Aortic smooth muscle cell (primary cell): ENCODE data around the gene PCDHGA7. TPM values are rescaled to one million over a fixed set of nuclear protein-coding genes. Genes with fewer than 3 reads are reported as not detected.

Experiments used
- total RNA-seq: library from RNA; depleted of rRNA; stranded (reverse); fragments of >200 nt; gene quantifications from 2 replicates; pipeline ENCODE4 v1.2.3, GENCODE V29; 2014

Gene PCDHGA7
- total RNA-seq, 1 donor from 2014 or later: 4.8 TPM

DNA sequence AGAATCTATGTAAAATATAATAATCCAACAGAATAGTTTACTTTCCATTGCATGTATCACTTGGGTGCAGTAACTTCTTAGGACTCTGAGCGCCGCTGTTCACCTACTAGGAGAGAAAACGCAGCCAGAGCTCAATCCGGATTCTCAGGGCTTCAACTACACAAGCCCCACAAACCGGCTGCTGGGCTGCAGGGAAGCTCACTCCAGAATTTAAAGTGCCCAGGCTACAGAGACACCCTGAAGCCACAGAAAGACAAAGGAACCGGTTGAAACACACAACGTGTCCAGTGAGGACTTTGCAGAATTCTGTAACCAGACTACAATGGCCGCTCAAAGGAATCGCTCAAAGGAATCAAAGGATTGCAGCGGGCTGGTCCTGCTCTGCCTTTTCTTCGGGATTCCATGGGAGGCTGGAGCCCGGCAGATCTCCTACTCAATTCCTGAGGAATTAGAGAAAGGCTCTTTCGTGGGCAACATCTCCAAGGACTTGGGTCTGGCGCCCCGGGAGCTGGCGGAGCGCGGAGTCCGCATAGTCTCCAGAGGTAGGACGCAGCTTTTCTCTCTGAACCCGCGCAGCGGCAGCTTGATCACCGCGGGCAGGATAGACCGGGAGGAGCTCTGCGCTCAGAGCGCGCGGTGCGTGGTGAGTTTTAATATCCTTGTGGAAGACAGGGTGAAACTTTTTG lies 30.5 kb downstream of the PCDHGA7 start, which contains the start of gene PCDHGA10:
Gene PCDHGA10 (plus strand): TSS at position 134 of the 686 bp plus-strand sequence. CDS start 189 bp downstream, at position 323.

DNA sequence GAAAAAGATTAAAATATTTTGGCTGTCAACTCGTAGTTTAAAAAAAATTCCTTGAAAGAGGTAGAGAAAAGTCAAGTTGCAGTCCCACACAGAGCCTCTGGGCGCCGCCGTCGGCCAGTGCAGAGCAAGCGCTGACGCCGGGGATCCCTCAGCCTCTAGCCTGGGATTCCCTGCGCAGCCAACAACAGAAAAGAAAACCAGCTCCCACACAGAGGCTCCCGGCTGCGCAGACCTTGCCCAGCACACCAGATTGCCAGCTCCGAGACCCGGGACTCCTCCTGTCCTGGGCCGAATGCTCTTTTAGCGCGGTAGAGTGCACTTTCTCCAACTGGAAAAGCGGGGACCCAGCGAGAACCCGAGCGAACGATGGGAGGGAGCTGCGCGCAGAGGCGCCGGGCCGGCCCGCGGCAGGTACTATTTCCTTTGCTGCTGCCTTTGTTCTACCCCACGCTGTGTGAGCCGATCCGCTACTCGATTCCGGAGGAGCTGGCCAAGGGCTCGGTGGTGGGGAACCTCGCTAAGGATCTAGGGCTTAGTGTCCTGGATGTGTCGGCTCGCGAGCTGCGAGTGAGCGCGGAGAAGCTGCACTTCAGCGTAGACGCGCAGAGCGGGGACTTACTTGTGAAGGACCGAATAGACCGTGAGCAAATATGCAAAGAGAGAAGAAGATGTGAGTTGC lies 35.1 kb downstream of the PCDHGA7 start, which contains the start of gene PCDHGB7:
Gene PCDHGB7 (plus strand): TSS at position 184 of the 679 bp plus-strand sequence. CDS start 183 bp downstream, at position 367.

DNA sequence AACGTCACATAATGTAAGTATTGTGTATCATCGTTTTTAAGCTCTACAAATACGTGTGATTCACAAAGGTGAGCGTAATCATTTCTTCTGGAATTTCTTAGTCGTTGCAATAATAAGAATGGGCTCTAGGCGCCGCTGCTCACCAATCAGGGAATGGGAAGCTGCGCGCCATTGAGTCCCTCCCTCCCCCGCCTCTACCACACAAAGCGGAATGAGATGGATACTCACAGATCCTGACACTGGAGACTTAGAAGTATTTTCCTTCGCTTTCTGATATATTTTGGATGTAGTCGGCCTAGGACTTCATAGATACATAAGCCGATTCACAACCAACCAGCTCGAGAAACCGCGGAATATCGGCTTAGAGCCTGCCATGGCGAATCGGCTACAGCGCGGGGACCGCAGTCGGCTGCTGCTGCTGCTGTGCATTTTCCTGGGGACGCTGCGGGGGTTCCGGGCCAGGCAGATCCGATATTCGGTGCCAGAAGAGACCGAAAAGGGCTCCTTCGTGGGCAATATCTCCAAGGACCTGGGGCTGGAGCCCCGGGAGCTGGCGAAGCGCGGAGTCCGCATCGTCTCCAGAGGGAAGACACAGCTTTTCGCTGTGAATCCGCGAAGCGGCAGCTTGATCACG lies 38.4 kb downstream of the PCDHGA7 start, which contains the start of gene PCDHGA11:
Gene PCDHGA11 (plus strand): TSS at position 197 of the 634 bp plus-strand sequence. CDS start 177 bp downstream, at position 374.

DNA sequence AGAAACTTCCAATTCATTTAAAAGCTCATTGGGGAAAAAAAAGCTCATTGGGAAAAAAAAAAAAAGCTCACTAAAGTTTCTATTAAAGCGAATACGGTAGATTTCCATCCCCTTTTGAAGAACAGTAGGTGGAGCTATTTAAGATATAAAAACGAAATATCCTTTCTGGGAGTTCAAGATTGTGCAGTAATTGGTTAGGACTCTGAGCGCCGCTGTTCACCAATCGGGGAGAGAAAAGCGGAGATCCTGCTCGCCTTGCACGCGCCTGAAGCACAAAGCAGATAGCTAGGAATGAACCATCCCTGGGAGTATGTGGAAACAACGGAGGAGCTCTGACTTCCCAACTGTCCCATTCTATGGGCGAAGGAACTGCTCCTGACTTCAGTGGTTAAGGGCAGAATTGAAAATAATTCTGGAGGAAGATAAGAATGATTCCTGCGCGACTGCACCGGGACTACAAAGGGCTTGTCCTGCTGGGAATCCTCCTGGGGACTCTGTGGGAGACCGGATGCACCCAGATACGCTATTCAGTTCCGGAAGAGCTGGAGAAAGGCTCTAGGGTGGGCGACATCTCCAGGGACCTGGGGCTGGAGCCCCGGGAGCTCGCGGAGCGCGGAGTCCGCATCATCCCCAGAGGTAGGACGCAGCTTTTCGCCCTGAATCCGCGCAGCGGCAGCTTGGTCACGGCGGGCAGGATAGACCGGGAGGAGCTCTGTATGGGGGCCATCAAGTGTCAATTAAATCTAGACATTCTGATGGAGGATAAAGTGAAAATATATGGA lies 48.0 kb downstream of the PCDHGA7 start, which contains the start of gene PCDHGA12:
Gene PCDHGA12 (plus strand): TSS at position 176 of the 782 bp plus-strand sequence. CDS start 253 bp downstream, at position 429.

Other genes with a start within 250 kb of the PCDHGA7 start
- gene PCDHB5, start 247.5 kb upstream of the PCDHGA7 start, total RNA-seq: 1.4 and 1.8 TPM in 2 replicates
- 0.13 and 0.37 TPM in 2 replicates for gene PCDHB6, start 232.7 kb upstream of the PCDHGA7 start, total RNA-seq
- 0.79 and 1.1 TPM in 2 replicates for gene PCDHB7, start 210.1 kb upstream of the PCDHGA7 start, total RNA-seq
- gene PCDHB8, start 205.0 kb upstream of the PCDHGA7 start, total RNA-seq: 0.62 and 1.1 TPM in 2 replicates
- 1.8 and 1.9 TPM in 2 replicates for gene PCDHB16, start 200.4 kb upstream of the PCDHGA7 start, total RNA-seq
- gene PCDHB9, start 195.6 kb upstream of the PCDHGA7 start, total RNA-seq: 0.40 and 0.44 TPM in 2 replicates
- 0.66 and 1.1 TPM in 2 replicates for gene PCDHB10, start 190.4 kb upstream of the PCDHGA7 start, total RNA-seq
- 0.44 and 0.53 TPM in 2 replicates for gene PCDHB11, start 183.1 kb upstream of the PCDHGA7 start, total RNA-seq
- 0.25 and 0.40 TPM in 2 replicates for gene PCDHB12, start 174.0 kb upstream of the PCDHGA7 start, total RNA-seq
- 0.81 and 1.1 TPM in 2 replicates for gene PCDHB13, start 168.8 kb upstream of the PCDHGA7 start, total RNA-seq
- 0.92 and 1.1 TPM in 2 replicates for gene PCDHB14, start 159.4 kb upstream of the PCDHGA7 start, total RNA-seq
- 0.53 and 0.56 TPM in 2 replicates for gene PCDHB15, start 137.3 kb upstream of the PCDHGA7 start, total RNA-seq
- 0.13 and 0.31 TPM in 2 replicates for gene SLC25A2, start 78.7 kb upstream of the PCDHGA7 start, total RNA-seq
- 81.0 and 83.9 TPM in 2 replicates for gene TAF7, start 62.0 kb upstream of the PCDHGA7 start, total RNA-seq
- gene PCDHGA1, start 52.2 kb upstream of the PCDHGA7 start, total RNA-seq: 1.1 TPM in 2 replicates
- 1.7 and 2.5 TPM in 2 replicates for gene PCDHGA2, start 44.0 kb upstream of the PCDHGA7 start, total RNA-seq
- gene PCDHGA3, start 38.9 kb upstream of the PCDHGA7 start, total RNA-seq: 2.0 and 2.9 TPM in 2 replicates
- gene PCDHGB1, start 32.6 kb upstream of the PCDHGA7 start, total RNA-seq: 1.8 and 4.3 TPM in 2 replicates
- 4.0 and 7.5 TPM in 2 replicates for gene PCDHGA4, start 27.7 kb upstream of the PCDHGA7 start, total RNA-seq
- gene PCDHGB2, start 22.7 kb upstream of the PCDHGA7 start, total RNA-seq: 3.4 and 5.9 TPM in 2 replicates
- 1.5 and 2.7 TPM in 2 replicates for gene PCDHGA5, start 18.6 kb upstream of the PCDHGA7 start, total RNA-seq
- 5.7 and 8.4 TPM in 2 replicates for gene PCDHGB3, start 12.5 kb upstream of the PCDHGA7 start, total RNA-seq
- 3.3 and 5.3 TPM in 2 replicates for gene PCDHGA6, start 8.9 kb upstream of the PCDHGA7 start, total RNA-seq
- gene PCDHGB4, start 5.0 kb downstream of the PCDHGA7 start, total RNA-seq: 20.1 and 26.5 TPM in 2 replicates
- gene PCDHGA8, start 9.9 kb downstream of the PCDHGA7 start, total RNA-seq: 2.2 and 3.9 TPM in 2 replicates
- 21.0 and 29.1 TPM in 2 replicates for gene PCDHGB5, start 15.2 kb downstream of the PCDHGA7 start, total RNA-seq
- gene PCDHGA9, start 20.0 kb downstream of the PCDHGA7 start, total RNA-seq: 2.9 and 5.7 TPM in 2 replicates
- 3.3 and 4.7 TPM in 2 replicates for gene PCDHGB6, start 25.3 kb downstream of the PCDHGA7 start, total RNA-seq
- 5.3 and 7.5 TPM in 2 replicates for gene PCDHGA10, start 30.2 kb downstream of the PCDHGA7 start, total RNA-seq
- 9.1 and 17.3 TPM in 2 replicates for gene PCDHGB7, start 34.9 kb downstream of the PCDHGA7 start, total RNA-seq
- 11.0 and 18.2 TPM in 2 replicates for gene PCDHGA11, start 38.3 kb downstream of the PCDHGA7 start, total RNA-seq
- gene PCDHGA12, start 47.8 kb downstream of the PCDHGA7 start, total RNA-seq: 17.6 and 22.3 TPM in 2 replicates
- 72.0 and 83.4 TPM in 2 replicates for gene PCDHGC3, start 93.2 kb downstream of the PCDHGA7 start, total RNA-seq
- gene PCDHGC4, start 102.3 kb downstream of the PCDHGA7 start, total RNA-seq: 2.0 and 3.2 TPM in 2 replicates
- 3.4 and 4.7 TPM in 2 replicates for gene PCDHGC5, start 106.3 kb downstream of the PCDHGA7 start, total RNA-seq
- gene DIAPH1, start 236.3 kb downstream of the PCDHGA7 start, total RNA-seq: 35.9 and 44.5 TPM in 2 replicates